A549 treated with CORT108297 at 1 μM for 4 hours (cell line): ENCODE measurements around the gene MAN2B1. TPM values are rescaled to one million over a fixed set of nuclear protein-coding genes. Genes with fewer than 3 reads are reported as not detected.

Source experiments
- total RNA-seq: library from RNA; stranded (reverse); fragments of 200-300 nt; extraction: Qiagen RNA extraction; gene quantifications from 5 replicates; pipeline ENCODE4 v1.2.3, GENCODE V29; 2022

The MAN2B1 gene
- 15.9 to 21.9 TPM (median 21.4 TPM) in 5 replicates for total RNA-seq

GRCh38 chr19:12666265-12667048, at the start of gene MAN2B1, which contains the start of gene WDR83:
Gene MAN2B1, minus strand, starts transcription at chr19:12666742. Its CDS starts 41 bp downstream, at chr19:12666701.
Gene WDR83, plus strand, starts transcription at chr19:12666807. Its CDS starts 2,984 bp downstream, at chr19:12669791.

GRCh38 chr19:12696366-12697335, 30.1 kb upstream of the MAN2B1 start, which contains the start of gene FBXW9:
Gene FBXW9, minus strand, starts transcription at chr19:12696631. Its CDS starts 50 bp downstream, at chr19:12696581.

GRCh38 chr19:12687496-12688196, 21.1 kb upstream of the MAN2B1 start, which contains the start of gene GNG14:
Gene GNG14, plus strand, starts transcription at chr19:12687998. Its CDS starts 51 bp downstream, at chr19:12688049.

GRCh38 chr19:12681074-12681987, 14.8 kb upstream of the MAN2B1 start, which contains the start of gene DHPS:
Gene DHPS, minus strand, starts transcription at chr19:12681880. Its CDS starts 114 bp downstream, at chr19:12681766.

DNA sequence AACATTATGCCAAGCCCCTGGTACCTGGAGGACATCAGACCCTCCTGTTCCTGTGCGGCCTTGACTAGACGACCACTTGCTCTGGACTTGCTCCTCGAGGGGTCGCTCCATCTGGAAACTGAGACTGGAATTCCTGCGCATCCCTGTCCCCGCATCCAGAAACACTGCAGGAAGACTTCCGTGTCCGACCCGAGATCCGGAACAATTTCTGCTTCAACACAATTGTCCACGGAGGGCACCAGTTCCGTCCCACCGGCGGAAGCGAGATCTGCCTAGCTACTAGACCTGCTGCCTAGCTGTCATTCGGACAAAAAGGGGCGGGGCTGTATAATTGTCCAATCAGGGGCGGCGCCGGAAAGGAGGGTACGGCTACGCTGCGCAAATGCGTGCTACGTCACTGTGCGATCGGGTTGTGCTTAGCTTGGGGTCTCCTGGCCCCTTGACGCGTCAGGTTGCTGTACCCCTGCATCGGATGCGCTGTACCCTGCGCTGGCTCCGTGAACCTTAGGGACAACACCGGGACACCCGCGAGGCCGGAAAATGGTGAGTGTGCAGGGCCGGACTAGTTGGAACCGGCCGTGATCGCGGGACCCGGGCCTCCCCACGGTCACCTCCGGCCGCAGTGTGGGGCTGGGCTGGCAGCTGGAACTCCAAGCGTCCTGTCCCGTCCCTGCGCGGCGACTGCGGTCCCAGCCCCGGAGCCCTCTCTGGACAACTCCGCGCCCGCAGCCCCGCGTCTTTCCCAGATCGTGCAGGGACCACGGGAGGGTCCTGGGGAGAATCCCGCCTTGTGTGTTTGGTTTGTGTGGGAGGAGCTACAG, 55.8 kb downstream of the MAN2B1 start, which contains the start of the genes ZNF490 and ZNF791:
TSS of gene ZNF490 (minus strand) at position 274 of the 821 bp plus-strand sequence. CDS start at position 141, 133 bp downstream.
TSS of gene ZNF791 (plus strand) at position 381 of the 821 bp plus-strand sequence. CDS start at position 541, 160 bp downstream.

Other genes starting within 250 kb of the MAN2B1 start
- gene ZNF443, start 225.7 kb downstream of the MAN2B1 start, total RNA-seq = 0.80 to 1.1 TPM (median 0.92 TPM) in 5 replicates
- 0.05 TPM in 1 of 5 replicates, not detected in the others for gene ZNF709, start 181.9 kb downstream of the MAN2B1 start, total RNA-seq
- gene ZNF564, start 115.3 kb downstream of the MAN2B1 start, total RNA-seq = 1.3 to 2.4 TPM (median 1.9 TPM) in 5 replicates
- gene ZNF490, start 55.9 kb downstream of the MAN2B1 start, total RNA-seq = 0.34 to 0.89 TPM (median 0.70 TPM) in 5 replicates
- 4.8 to 5.5 TPM (median 5.3 TPM) in 5 replicates for gene ZNF791, start 55.8 kb downstream of the MAN2B1 start, total RNA-seq
- gene WDR83, start 65 bp upstream of the MAN2B1 start, total RNA-seq = 9.3 to 11.8 TPM (median 10.9 TPM) in 5 replicates
- gene DHPS, start 15.1 kb upstream of the MAN2B1 start, total RNA-seq = 40.0 to 54.0 TPM (median 49.9 TPM) in 5 replicates
- gene GNG14, start 21.3 kb upstream of the MAN2B1 start, total RNA-seq = not detected in 5 replicates
- 8.7 to 14.0 TPM (median 13.4 TPM) in 5 replicates for gene FBXW9, start 29.9 kb upstream of the MAN2B1 start, total RNA-seq
- 25.5 to 39.5 TPM (median 35.3 TPM) in 5 replicates for gene TNPO2, start 57.2 kb upstream of the MAN2B1 start, total RNA-seq
- gene TRIR, start 67.9 kb upstream of the MAN2B1 start, total RNA-seq = 160 to 199 TPM (median 197 TPM) in 5 replicates
- gene GET3, start 70.8 kb upstream of the MAN2B1 start, total RNA-seq = 67.6 to 102 TPM (median 95.8 TPM) in 5 replicates
- gene BEST2, start 85.0 kb upstream of the MAN2B1 start, total RNA-seq = 0.24 to 0.35 TPM (median 0.28 TPM) in 4 of 5 replicates, not detected in the other
- gene HOOK2, start 108.8 kb upstream of the MAN2B1 start, total RNA-seq = 9.8 to 12.4 TPM (median 10.8 TPM) in 5 replicates
- 97.7 to 170 TPM (median 137 TPM) in 5 replicates for gene JUNB, start 124.7 kb upstream of the MAN2B1 start, total RNA-seq
- gene PRDX2, start 135.1 kb upstream of the MAN2B1 start, total RNA-seq = 0.18 to 1.1 TPM (median 0.80 TPM) in 5 replicates
- 6.2 to 15.8 TPM (median 9.6 TPM) in 4 of 5 replicates, not detected in the other for gene THSD8, start 135.3 kb upstream of the MAN2B1 start, total RNA-seq
- 37.6 to 51.5 TPM (median 48.6 TPM) in 5 replicates for gene RNASEH2A, start 139.8 kb upstream of the MAN2B1 start, total RNA-seq
- gene RTBDN, start 167.8 kb upstream of the MAN2B1 start, total RNA-seq = 0.10 to 0.27 TPM (median 0.14 TPM) in 4 of 5 replicates, not detected in the other
- gene MAST1, start 171.8 kb upstream of the MAN2B1 start, total RNA-seq = 1.5 to 2.0 TPM (median 1.9 TPM) in 5 replicates
- 27.2 to 33.8 TPM (median 32.3 TPM) in 5 replicates for gene DNASE2, start 214.7 kb upstream of the MAN2B1 start, total RNA-seq
- 0.05 to 0.09 TPM (median 0.06 TPM) in 3 of 5 replicates, not detected in the others for gene KLF1, start 220.5 kb upstream of the MAN2B1 start, total RNA-seq
- gene GCDH, start 224.4 kb upstream of the MAN2B1 start, total RNA-seq = 8.8 to 10.0 TPM (median 9.4 TPM) in 5 replicates